HuH-7 (cell line): ENCODE data around the gene NT5DC1.

ENCODE experiments used
- DNase-seq: peaks from one replicate; pipeline ENCODE4 v3.0.0; 2011; ENCODE audit warnings: low spot score

The NT5DC1 gene

DNA sequence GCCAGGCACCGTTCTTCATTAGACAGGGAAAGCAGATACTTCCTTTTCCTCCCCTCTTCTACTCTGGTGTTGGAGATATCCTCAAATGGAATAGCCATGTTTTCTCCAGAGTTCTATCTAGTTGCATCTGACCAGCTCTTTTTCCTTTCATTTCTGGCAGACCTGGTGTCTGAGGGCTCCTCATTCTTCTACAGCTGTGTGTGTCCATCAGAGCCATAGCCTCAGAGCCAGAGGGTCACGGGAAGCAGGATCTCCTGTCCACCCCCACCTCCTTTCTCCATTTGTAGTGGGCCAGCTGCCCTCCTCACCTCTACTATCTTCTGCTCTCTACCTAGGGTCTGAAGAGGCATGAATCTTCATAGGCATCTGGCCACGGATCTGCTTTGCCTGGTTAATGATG lies 96.2 kb downstream of the NT5DC1 start:
- no peak for DNase-seq

DNA sequence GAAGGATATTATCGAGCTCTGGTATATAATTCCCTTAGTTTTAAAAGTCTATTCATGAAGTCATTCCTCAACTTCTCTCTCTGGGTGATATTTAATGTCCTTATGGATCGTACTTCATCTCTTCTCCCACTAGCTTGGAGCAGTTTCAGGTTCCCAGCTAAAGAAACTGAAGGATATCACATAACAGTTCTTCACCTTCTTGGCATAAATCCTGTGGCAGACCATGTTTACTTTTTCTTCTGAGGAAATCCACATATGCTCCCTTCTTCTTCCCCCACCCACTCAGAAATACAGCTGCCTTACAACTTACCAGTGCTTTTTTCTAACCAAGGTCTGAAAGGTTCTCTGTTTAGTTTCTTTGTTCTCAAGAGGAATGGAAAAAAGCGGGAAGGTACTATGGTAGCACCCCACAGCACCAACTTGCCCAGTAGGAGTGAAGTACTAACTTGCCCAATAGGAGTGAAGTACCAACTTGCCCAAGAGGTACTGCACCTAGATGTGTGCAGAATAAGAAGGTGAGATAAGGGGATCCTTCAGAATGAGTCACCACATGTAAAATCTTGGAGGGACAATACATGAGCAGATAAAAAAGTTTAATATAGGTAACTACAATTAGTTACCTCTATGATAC lies 100.1 kb downstream of the NT5DC1 start:
- DNase-seq, result no peak

DNA sequence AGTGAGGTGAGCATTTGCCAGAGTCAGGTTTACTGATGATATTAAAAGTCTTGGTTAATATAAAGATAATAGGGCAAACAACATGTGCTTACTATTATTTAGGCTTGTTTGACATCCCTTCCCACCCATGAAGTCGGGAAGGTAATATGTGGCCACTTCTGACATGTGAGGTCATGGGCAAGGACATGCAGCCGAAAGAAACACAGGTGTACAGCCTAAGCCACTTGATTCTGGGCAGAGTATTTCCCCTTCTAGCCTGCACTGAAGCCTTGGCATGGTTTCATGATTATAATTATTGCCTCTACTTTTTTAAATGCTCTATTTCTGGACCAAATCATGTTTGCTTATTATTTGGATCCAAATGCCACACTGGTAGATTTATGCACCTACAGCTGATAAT lies 100.9 kb downstream of the NT5DC1 start:
- no peak for DNase-seq

DNA sequence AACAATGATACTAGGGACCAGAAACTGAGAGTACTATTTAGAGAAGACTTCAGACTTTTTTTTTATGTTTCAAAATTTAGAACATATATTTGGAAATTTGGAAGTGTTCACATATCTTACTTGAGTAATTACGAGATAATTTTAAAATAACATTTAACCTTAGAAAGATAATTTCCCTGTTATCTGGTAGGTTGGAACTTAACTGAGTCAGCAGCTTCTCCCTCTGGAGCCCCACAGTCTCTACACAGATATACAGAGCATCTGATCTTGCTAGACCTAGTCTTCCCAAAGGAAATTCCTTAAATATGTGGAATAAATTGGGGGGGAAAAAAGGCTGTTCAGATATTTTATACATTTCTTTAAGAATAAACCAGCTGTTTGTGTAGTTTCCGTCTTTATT lies 104.6 kb downstream of the NT5DC1 start:
- no peak for DNase-seq

DNA sequence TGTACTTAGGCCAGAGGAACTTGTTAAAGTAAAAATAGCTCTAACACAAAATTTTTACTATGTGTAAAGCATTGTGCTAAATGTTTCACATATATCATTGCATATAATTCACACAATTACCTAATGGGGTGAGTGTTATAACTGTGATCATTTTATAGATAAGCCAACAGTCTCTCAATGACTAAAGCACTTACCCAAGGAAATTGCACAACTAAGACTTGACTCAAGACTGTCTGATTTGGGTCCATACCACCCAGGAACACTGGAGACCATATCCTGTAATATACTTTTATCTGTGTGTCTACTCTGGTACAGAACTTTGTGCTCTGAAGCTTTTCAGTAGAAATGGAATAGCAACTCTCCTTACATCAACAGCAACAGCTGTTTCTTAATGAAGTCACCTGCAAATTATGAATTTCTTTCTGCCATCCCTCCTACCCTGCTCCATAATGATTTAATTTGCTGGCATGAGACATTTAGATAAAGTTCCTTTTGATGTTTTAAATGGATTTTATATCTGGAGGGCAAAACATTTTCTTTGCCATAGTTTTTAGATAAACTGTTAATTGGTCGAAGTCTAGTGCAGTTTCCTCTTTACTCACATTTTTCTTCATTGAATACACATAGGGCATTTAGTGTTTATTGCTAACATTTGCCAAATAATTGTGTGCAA lies 105.7 kb downstream of the NT5DC1 start:
- DNase-seq, result no peak

DNA sequence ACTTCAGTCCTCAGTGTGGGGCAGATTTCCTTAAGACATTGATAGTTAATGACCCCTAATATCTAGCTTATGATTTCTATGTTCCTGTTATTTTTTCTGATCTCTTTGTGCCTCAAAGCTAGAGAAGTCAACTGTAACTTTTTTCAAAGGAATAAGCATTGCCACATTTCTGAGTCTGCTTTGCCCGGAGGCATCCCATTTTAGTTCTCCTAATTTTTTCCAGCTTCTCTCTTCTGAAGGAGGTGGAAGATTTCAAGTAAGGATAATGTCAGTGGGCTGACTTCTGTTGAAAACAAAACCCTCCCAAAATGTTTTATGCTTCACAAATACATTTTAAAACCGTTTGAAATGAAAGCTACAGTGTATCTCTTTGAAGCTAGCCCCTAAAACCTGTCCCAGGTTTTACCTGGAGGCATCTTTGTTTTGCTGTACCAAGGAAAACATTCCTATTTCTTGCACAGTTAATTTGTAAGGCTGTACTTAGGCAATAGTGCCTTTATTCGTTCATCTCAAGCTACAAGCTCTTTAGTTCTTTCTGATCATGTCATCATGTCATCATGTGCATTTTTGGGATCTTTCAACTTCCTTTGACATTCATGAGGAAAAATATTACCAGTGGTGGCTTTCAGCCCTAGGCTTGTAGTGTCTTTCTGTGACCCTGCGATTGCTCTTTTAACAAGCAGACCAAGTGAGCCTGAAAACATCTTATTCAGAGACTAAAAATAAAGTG lies 107.6 kb downstream of the NT5DC1 start:
- DNase-seq, result no peak

DNA sequence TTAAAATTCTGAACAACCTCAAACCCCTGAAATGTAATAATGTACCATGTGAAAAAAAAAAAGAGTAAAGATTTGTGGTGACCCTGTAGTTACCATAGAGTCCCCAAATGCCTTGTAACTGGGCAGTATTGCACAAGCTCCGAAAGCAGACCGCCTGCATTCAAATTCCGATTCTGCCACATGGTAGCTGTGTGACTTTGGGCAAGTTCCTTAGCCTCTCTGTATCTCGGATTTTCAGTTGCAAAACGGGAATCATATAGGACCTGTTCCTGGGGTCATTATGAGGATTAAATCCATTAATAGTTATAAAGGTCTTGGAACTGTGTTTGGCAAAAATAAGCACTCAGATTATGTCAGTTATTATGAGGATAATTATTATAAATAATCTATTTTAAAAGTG lies 109.7 kb downstream of the NT5DC1 start:
- DNase-seq, result no peak

DNA sequence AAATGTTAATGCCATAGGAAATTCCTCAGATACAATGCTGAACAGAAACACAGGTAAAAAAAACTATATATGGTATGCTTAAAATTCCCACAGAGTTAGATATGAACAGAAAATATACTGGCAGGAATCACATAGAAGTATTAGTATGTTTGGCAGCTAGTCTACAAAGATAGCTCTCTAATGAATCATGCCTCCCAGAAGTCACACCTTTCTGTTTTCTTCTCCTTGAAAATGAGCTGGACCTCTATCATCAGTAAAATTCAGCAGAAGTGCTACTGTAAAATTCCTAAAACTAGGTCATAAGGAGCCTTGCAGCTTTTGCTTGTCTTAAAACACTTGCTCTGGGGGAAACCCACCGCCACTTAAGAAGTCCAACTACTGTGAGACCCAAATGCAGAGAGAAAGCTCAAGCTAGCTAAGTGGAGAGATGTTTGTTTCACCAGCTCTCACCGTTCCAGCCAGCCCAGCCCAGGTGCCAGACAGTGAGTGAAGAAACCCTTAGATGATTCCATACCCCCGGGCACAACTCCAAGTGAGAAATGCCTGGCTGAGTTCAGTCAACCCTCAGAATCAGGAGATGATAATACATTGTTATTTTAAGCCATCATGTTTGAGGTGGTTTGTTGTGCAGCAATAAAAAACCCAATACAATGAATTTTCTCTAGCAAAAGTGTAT lies 110.2 kb downstream of the NT5DC1 start:
- DNase-seq, result no peak

DNA sequence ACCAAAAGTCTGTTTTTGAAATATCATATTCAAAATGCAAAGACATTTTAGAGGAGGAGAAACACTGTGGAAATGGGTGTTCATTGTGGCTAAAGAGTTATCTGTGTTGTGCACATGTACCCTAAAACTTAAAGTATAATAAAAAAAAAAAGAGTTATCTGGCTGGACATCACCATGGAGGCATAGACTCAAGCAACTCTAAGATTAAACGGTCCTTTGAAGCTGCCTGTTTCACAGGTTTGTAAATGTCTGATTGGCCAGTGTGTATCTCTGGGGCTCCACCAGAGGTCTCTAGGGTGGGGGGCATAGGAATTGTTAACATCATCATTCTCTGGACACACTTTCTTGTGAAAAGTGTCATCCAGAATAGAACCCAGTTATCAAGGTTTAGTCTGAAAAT lies 114.0 kb downstream of the NT5DC1 start:
- no peak for DNase-seq

DNA sequence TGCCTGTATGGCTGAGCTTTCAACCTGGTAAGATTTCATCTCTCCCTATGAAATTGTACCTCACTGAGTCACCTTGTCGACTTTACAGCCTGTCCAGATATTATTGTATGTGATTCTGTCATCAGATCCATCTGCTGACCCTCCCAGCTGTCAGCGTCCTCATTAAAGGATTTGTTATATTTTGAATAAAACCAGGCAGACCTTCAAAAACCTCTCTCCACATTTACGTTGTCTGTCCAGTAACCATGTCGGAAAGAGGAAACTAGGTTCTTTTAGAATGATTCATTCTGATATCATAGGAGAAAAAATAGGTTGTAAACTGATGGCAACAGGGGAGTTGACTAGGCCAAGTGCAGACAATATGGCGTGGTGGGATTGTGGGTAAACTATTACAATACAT lies 114.8 kb downstream of the NT5DC1 start:
- no peak for DNase-seq

DNA sequence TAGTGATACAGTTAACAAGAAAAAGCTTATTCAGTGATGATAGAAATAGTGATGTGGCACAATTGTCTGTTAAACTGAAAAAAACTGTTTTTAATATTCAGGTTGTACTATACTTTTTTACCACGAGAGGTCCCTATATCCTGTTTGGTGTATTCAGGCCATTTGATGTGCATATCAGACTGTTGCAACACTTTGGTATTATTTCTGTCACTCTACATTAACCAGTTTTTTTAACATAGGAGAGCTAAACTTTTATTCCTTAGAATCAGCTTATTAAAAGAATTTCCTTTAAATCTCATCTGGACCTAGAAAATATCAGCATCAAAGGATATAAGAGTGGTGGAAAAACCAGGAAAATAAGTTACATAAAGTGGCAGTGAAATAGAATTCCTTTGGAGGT lies 116.4 kb downstream of the NT5DC1 start:
- no peak for DNase-seq

DNA sequence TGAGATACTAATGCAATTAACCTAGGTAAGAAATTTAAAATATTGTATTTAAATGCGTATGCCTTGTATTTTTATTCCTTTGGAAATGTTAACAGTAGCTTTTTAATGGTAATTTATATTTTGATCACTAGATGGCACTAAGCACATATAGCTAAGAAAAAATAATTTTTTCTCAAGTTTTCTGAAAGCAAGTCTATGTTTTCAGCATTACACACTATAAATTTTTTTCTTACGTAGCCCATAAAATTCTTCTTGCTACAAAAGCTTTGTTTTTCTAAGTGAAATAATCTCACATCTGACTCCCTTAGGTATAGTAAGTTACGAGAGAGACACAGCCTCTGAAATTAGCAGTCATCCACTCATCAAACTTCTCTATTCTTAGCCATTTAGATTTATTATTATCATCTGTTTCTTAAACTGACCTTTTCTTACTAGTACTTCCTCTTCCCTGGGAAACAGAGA lies 117.5 kb downstream of the NT5DC1 start:
- DNase-seq, result no peak

DNA sequence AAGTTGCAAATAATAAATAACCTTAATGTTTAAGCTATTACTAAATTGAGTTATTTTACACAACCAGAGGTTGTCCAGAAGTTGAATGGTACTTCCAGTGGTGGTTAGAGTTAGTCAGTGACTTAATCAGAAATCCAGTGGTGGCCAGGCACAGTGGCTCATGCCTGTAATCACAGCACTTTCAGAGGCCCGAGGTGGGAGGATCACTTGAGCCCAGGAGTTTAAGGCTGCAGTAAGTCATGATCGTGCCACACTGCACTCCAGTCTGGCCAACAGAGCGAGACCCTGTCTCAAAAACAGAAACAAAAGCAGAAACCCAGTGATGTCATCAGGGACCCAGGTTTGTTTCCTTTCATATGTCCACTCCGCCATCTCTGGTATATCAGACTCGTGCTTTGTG lies 118.2 kb downstream of the NT5DC1 start:
- DNase-seq, result no peak

DNA sequence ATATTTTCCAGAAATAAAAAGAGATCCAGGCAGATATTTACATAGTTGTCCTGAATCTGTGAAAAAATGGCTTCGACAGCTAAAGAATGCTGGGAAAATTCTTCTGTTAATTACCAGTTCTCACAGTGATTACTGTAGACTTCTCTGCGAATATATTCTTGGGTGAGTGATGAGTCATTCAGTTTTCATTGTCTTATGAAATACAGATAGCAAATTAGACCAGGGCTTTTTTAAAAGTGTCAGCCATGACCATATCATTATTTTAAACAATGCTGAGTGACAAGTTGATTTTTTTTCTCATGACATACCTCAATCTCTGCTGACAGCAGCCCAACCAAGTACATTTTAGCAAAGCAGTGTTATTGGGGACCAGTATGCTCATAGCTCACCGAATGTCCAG lies 120.4 kb downstream of the NT5DC1 start:
- DNase-seq, result no peak

DNA sequence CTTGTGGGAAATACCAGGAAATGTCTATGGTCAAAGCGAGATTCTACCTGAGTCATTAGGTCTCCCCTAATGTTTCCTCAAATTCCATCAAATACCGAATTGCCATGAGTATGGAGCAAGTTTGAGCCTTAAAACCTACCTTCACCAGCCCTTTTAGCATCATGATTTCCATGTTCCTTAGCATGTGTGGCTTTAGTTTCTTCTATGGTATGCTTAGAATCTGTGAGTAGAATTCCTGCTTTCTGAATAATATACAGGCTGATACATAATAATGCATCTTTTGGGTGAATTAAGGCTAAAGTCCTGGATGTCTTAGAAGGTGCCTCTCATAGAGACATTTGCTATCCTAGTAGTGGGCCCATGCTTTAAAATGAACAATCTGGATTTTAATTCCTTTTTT lies 121.3 kb downstream of the NT5DC1 start:
- DNase-seq, result no peak

DNA sequence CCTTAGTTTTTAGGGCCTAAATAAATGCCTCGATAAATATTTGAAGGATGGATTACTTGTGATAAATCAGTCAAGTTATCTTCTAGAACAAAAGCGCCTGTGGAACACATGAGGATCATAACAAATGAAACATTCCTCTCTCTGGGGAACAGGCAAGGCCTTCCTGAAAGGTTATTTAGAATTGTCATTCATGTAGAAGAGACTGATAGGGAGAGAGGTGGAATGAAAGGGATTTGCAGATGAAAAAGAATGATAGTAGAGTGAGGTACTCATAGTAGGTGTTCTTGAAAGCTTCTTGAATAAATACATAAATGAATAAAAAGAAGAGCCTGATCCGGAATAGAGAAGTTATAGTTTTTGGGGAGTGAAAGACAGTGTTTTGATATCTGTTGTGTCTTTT lies 122.7 kb downstream of the NT5DC1 start:
- DNase-seq, result no peak

DNA sequence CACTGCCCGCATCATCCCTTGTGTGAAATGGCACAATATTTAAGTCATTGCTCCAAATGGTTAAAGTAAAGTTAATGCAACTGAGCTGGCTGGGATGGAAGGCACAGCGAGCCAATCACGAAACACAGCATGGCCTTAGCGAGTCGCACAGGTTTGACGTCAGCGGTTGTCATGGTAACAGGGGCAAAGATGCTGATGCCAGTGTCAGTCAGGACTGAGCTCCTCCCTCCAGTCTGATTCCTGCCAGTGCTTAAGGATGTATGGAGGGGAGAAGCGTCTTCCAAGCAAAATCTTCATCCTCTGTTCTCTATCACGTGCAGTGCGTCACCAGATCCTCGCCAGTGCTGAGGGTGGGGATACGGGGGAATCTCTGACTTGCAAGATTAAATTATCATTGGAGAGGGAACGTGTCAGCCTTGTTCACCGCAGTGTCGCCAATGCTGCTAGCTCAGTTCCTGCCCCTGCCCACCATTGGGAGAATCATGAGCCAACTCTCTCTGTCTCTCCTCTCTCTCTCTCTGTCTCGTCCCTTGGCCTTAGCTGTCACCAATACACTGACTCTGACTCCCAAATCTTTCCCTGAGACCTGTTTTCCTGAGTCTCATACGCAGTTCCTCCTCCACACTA lies 128.7 kb downstream of the NT5DC1 start:
- DNase-seq, result no peak

DNA sequence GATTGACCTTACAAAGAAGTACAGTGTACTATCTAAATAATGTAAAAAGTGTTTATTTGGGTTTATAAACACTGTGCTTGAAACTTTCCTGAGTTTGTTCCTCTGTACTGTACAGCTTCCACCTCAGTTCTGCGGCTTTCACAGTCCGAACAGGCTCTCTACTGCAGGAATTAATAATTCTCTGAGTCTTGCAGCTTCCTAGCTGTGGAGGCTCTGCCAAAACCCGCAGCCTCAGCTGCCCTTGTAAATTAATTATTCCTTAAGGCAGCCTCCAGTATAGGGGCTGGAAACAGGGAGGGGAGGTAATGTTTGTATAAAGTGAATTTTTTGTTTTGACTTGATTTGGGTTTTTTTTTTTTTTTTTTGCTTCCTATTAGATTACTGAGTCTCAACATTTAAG lies 134.0 kb downstream of the NT5DC1 start:
- no peak for DNase-seq

DNA sequence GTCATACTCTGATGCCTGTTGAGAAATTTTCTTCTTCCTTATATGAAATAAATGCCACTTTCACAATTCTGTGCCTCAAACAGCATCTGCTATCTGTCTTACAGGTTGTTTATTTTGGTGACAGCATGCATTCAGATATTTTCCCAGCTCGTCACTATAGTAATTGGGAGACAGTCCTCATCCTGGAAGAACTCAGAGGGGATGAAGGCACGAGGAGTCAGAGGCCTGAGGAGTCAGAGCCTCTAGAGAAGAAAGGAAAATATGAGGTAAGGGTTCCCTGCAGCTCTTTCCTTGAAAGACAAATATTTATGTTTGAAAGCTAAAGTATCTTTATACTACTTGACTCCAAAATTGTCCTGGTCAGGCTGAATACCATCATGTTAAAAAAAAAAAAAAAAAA lies 137.4 kb downstream of the NT5DC1 start:
- no peak for DNase-seq

DNA sequence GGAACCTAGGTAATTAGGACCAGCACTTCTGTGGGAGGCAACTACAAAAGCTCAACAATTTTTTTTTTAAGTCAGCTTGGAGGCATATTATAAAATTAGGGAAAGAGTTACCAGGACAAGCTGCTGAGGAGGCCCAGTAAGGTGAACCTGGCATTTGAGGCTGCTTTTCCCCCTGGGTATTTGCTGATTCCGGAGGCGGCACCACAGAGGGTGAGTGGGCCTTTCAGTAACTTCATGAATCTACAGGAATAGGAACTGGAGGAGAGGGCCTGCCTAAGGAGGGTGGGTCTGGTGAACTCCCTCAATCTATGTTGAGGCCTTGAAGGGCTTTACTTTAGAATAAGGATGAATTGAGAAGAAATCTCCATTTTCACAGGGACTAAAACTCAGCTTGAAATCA lies 138.6 kb downstream of the NT5DC1 start:
- no peak for DNase-seq

DNA sequence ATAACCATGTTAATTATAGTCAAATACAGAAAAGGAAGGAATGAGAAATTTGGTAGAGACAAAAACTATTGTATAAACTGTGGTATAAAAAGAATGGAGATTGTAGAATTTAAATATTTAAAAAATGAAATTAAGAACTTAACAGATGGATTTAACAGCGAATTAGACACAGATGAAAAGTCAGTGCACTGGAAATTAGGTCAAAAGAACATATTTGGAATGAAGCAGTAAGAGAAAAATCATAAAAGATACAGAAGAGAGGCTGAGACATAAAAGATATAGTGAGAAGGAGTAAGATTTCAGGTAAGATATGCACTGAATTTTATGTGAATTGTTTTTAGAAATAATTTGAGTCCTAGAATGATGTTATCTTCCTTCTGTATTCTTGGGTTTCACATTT lies 139.2 kb downstream of the NT5DC1 start:
- no peak for DNase-seq

DNA sequence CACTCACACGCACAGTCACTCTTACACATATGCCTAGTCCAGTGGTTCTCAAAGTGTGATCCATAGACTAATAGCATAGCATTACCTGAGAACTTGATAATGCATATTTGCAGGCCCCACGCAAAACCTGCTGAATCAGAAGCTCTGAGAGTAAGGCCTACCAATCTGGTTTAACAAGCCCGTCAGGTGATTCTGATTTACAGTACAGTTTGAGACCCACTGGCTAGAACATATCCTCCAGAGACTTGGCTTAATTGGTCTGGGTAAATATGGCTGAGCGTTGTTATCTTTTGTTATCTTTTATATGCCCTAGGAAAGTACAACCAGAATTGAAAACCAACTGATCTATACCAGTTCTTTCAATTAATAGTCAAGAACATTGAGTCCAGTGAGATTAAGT lies 143.6 kb downstream of the NT5DC1 start:
- DNase-seq, result no peak

DNA sequence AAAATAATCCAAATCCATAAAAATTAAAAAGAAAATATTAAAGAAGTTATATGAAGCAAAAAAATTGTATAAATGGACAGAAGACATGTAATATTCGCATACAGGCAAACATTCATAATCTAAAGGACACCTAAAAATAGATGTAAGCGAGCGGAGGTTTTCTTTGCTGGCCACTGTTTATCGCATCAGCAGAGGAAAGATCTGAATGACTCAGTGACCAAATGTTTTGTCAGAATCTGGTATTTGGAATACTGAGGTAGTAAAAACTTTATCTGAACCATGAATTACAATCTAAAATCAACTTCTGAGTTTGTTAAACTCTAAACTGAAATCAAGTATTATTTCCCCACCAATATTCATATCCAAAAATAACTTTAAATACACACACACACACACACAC lies 145.4 kb downstream of the NT5DC1 start:
- DNase-seq, result no peak
